ENCODE results near the gene CAPN9. TPM values are rescaled to one million over a fixed set of nuclear protein-coding genes. Genes with fewer than 3 reads are reported as not detected.

Gene CAPN9
- total RNA-seq, 1 donor from 2014 or later, result not detected

- no peak for TF ChIP-seq CTCF (IDR thresholded peaks at IDR 0.05)
- no peak overlapping the region for H3K27ac Mint-ChIP-seq (ENCODE audit: unreplicated experiment)
- no peaks in the 10 kb centered on the region for H3K36me3 Mint-ChIP-seq (ENCODE audit: unreplicated experiment)
- DNase-seq (ENCODE audit: extremely low spot score, unreplicated experiment), result no peak
- H3K27me3 Mint-ChIP-seq (ENCODE audit: unreplicated experiment), result peaks cover 5% of the 10 kb centered on the region
- H3K9me3 Mint-ChIP-seq (ENCODE audit: unreplicated experiment), result no peaks in the 10 kb centered on the region
- no peak overlapping the region for H3K4me3 Mint-ChIP-seq (ENCODE audit: unreplicated experiment)
- peaks cover 12% of the 10 kb centered on the region for H3K4me1 Mint-ChIP-seq (ENCODE audit: unreplicated experiment)
These were observed 2.1 kb upstream of the CAPN9 start for GRCh38 chr1:230745071-230745470.

- no peak overlapping the region for H3K27ac Mint-ChIP-seq (ENCODE audit: unreplicated experiment)
- DNase-seq (ENCODE audit: extremely low spot score, unreplicated experiment), result no peak
These were observed 571 bp upstream of the CAPN9 start for GRCh38 chr1:230746617-230747016.

GRCh38 chr1:230747890-230748800 is 957 bp downstream of the CAPN9 start:
- Mint-ChIP-seq H3K9me3 (ENCODE audit: unreplicated experiment) (no peaks in the 10 kb centered on the region), H3K36me3 (ENCODE audit: unreplicated experiment) (no peaks in the 10 kb centered on the region), H3K27ac (ENCODE audit: unreplicated experiment) (no peak overlapping the region), H3K4me1 (ENCODE audit: unreplicated experiment) (peaks cover 28% of the 10 kb centered on the region), H3K4me3 (ENCODE audit: unreplicated experiment) (no peak overlapping the region), H3K27me3 (ENCODE audit: unreplicated experiment) (no peaks in the 10 kb centered on the region)
- no peak for DNase-seq (ENCODE audit: extremely low spot score, unreplicated experiment)
- TF ChIP-seq CTCF (IDR thresholded peaks at IDR 0.05), result no peak

More at GRCh38 chr1:230746617-230747016, 571 bp upstream of the CAPN9 start:
- no peak for TF ChIP-seq CTCF (IDR thresholded peaks at IDR 0.05)
- Mint-ChIP-seq H3K4me1 (ENCODE audit: unreplicated experiment) (peaks cover 17% of the 10 kb centered on the region), H3K27me3 (ENCODE audit: unreplicated experiment) (no peaks in the 10 kb centered on the region), H3K36me3 (ENCODE audit: unreplicated experiment) (no peaks in the 10 kb centered on the region), H3K4me3 (ENCODE audit: unreplicated experiment) (no peak overlapping the region), H3K9me3 (ENCODE audit: unreplicated experiment) (no peaks in the 10 kb centered on the region)

- H3K27ac Mint-ChIP-seq (ENCODE audit: unreplicated experiment), result no peak overlapping the region
- no peak for TF ChIP-seq CTCF (IDR thresholded peaks at IDR 0.05)
- no peaks in the 10 kb centered on the region for H3K9me3 Mint-ChIP-seq (ENCODE audit: unreplicated experiment)
- no peak for DNase-seq (ENCODE audit: extremely low spot score, unreplicated experiment)
- H3K27me3 Mint-ChIP-seq (ENCODE audit: unreplicated experiment), result no peaks in the 10 kb centered on the region
- no peak overlapping the region for H3K4me3 Mint-ChIP-seq (ENCODE audit: unreplicated experiment)
- H3K4me1 Mint-ChIP-seq (ENCODE audit: unreplicated experiment), result peaks cover 28% of the 10 kb centered on the region
- H3K36me3 Mint-ChIP-seq (ENCODE audit: unreplicated experiment), result no peaks in the 10 kb centered on the region
These were observed 2.0 kb downstream of the CAPN9 start for GRCh38 chr1:230749150-230749549.

GRCh38 chr1:230749635-230750034 is 2.4 kb downstream of the CAPN9 start:
- no peak for DNase-seq (ENCODE audit: extremely low spot score, unreplicated experiment)
- H3K9me3 Mint-ChIP-seq (ENCODE audit: unreplicated experiment), result no peaks in the 10 kb centered on the region
- H3K4me3 Mint-ChIP-seq (ENCODE audit: unreplicated experiment), result no peak overlapping the region
- H3K27me3 Mint-ChIP-seq (ENCODE audit: unreplicated experiment), result no peaks in the 10 kb centered on the region
- no peaks in the 10 kb centered on the region for H3K36me3 Mint-ChIP-seq (ENCODE audit: unreplicated experiment)
- H3K27ac Mint-ChIP-seq (ENCODE audit: unreplicated experiment), result no peak overlapping the region
- TF ChIP-seq CTCF (IDR thresholded peaks at IDR 0.05), result no peak
- H3K4me1 Mint-ChIP-seq (ENCODE audit: unreplicated experiment), result peaks cover 24% of the 10 kb centered on the region

Measured in osteocyte (in vitro differentiated cells).